Smooth muscle cell (in vitro differentiated cells): Measurements from ENCODE around the gene RAB8B. TPM values are rescaled to one million over a fixed set of nuclear protein-coding genes. Genes with fewer than 3 reads are reported as not detected.

Experiments used
- DNase-seq: peaks from one replicate; lab custom pipeline; 2025; ENCODE audit not compliant: unreplicated experiment; lab: John Stamatoyannopoulos, UW
- H2AFZ ChIP-seq: fragments of 200-600 bp; sonication (generic); 2 replicates; pipeline ENCODE4 v1.6.0; 2016; ENCODE audit warnings: antibody characterized with exemption, low read depth, mild to moderate bottlenecking
- H3F3A ChIP-seq: fragments of 200-600 bp; sonication (generic); 2 replicates; pipeline ENCODE4 v1.6.0; 2017; ENCODE audit warnings: antibody characterized with exemption, low read depth
- H3K27ac ChIP-seq: fragments of 200-600 bp; sonication (generic); 2 replicates; pipeline ENCODE4 v1.5.1; 2016; ENCODE audit warnings: low read depth, mild to moderate bottlenecking
- H3K27me3 ChIP-seq: fragments of 200-600 bp; sonication (generic); 2 replicates; pipeline ENCODE4 v1.6.1; 2016; ENCODE audit warnings: low read depth, mild to moderate bottlenecking
- H3K36me3 ChIP-seq: fragments of 200-600 bp; sonication (generic); 2 replicates; pipeline ENCODE4 v1.5.1; 2016; ENCODE audit warnings: low read depth
- H3K4me1 ChIP-seq: fragments of 200-600 bp; sonication (generic); 2 replicates; pipeline ENCODE4 v1.5.1; 2016; ENCODE audit warnings: low read depth
- H3K4me2 ChIP-seq: fragments of 200-600 bp; sonication (generic); 2 replicates; pipeline ENCODE4 v1.6.0; 2016; ENCODE audit warnings: mild to moderate bottlenecking
- H3K4me3 ChIP-seq: fragments of 200-600 bp; sonication (generic); 2 replicates; pipeline ENCODE4 v1.5.1; 2016; ENCODE audit warnings: mild to moderate bottlenecking
- H3K79me2 ChIP-seq: fragments of 200-600 bp; sonication (generic); 2 replicates; pipeline ENCODE4 v1.6.0; 2016; ENCODE audit warnings: low read depth, mild to moderate bottlenecking
- H3K9ac ChIP-seq: fragments of 200-600 bp; sonication (generic); 2 replicates; pipeline ENCODE4 v1.6.0; 2016; ENCODE audit warnings: low read depth
- H3K9me3 ChIP-seq: fragments of 200-600 bp; sonication (generic); replicated peaks from 2 replicates; pipeline ENCODE4 v1.5.1; 2016; ENCODE audit warnings: low read depth
- H4K20me1 ChIP-seq: fragments of 200-600 bp; sonication (generic); 2 replicates; pipeline ENCODE4 v1.6.0; 2016; ENCODE audit warnings: low read depth
- WGBS: methylation state at CpG from one replicate; pipeline ENCODE4 v1.1.7; 2016; ENCODE audit warnings: low lambda C conversion rate; 5-methylcytosine and 5-hydroxymethylcytosine counted together
- polyA plus RNA-seq: library from polyadenylated mRNA; unstranded; fragments of >200 nt; fragmentation: Nextera tagmentation; extraction: Ambion mirVana; gene quantifications from 2 replicates; pipeline ENCODE4 v1.2.1, GENCODE V29; 2016
- total RNA-seq: library from RNA; depleted of rRNA; stranded (reverse); fragments of >200 nt; gene quantifications from 2 replicates; pipeline ENCODE4 v1.2.3, GENCODE V29; 2014
- TF ChIP-seq, protein P1 (sequence below): fragments of 200-600 bp; sonication (generic); IDR thresholded peaks from 2 replicates; pipeline ENCODE4 v1.5.1; 2017; ENCODE audit warnings: borderline replicate concordance, mild to moderate bottlenecking, antibody characterized with exemption; ENCODE audit not compliant: insufficient read depth, poor library complexity, severe bottlenecking

RAB8B gene
- total and polyA plus RNA-seq, 2 experiments from 2014 or later, result 11.5 to 34.7 TPM

DNA sequence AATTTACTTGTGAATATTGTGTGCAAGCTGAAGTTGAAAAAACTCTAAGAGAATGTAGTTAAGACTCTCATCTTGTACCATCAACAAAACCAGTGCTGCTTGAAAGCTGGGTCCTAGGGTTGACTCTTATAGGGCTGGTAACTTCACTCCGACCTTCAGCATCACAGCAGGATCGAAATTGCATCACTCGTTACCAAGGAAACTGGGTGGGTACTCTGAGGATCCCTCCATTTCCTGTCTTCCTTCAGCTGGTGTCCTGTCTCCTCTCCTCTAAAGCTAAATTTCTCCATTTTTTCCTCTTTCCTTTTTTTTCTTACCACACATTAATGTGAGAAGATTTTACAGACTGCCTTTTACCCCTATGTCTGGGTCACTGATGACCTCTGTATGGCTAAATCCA is 85.0 kb downstream of the RAB8B start:
- H4K20me1 ChIP-seq, result no peaks in the 10 kb centered on the region
- TF ChIP-seq, protein P1, sequence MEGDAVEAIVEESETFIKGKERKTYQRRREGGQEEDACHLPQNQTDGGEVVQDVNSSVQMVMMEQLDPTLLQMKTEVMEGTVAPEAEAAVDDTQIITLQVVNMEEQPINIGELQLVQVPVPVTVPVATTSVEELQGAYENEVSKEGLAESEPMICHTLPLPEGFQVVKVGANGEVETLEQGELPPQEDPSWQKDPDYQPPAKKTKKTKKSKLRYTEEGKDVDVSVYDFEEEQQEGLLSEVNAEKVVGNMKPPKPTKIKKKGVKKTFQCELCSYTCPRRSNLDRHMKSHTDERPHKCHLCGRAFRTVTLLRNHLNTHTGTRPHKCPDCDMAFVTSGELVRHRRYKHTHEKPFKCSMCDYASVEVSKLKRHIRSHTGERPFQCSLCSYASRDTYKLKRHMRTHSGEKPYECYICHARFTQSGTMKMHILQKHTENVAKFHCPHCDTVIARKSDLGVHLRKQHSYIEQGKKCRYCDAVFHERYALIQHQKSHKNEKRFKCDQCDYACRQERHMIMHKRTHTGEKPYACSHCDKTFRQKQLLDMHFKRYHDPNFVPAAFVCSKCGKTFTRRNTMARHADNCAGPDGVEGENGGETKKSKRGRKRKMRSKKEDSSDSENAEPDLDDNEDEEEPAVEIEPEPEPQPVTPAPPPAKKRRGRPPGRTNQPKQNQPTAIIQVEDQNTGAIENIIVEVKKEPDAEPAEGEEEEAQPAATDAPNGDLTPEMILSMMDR, result no peak
- no peaks in the 10 kb centered on the region for H3K27me3 ChIP-seq
- 89% methylated on average over 3 of the region's 3 CpGs for WGBS
- DNase-seq, result no peak
- no peak overlapping the region for H3K4me2 ChIP-seq
- no peak overlapping the region for H3K27ac ChIP-seq
- no peak overlapping the region for H3K9ac ChIP-seq
- H3F3A ChIP-seq, result peaks cover 8% of the 10 kb centered on the region
- no peak overlapping the region for H2AFZ ChIP-seq
- no peak overlapping the region for H3K4me3 ChIP-seq
- no peaks in the 10 kb centered on the region for H3K79me2 ChIP-seq
- H3K9me3 ChIP-seq, result no peaks in the 10 kb centered on the region
- peaks cover 9% of the 10 kb centered on the region for H3K4me1 ChIP-seq
- no peaks in the 10 kb centered on the region for H3K36me3 ChIP-seq

DNA sequence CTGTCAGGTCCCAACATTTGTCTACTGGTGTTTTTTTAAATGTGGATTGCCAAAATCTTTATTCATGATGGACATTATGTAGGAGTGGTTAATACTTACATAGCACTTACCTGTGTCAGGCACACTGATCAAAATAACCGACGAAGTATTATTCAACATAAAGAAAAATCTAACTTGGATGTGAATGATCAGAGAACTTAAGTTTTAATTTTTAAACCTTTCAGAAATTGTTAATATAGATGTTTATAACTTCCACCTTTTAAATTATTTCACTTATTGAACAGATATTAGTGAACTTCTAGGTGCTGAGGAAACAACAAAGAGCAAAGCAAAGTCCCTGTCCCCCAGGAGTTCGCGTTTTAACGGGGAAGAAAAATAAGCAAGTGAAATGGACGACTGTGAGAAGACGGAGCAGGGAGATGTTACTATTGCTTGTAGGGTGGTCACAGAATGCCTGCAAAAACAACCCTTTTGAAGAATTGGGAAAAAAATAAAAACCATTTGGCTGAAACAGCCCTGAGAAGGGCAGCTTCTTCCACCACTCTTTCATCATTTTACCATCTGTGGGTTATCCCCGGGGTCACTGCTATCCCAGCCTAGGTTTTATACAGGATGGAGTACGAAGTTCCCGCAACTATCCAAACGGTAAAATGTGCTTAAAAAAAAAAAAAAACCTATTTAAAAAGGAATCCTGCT is 87.1 kb downstream of the RAB8B start:
- Histone ChIP-seq H3K4me1 (peaks cover 9% of the 10 kb centered on the region), H3K27ac (no peak overlapping the region), H4K20me1 (no peaks in the 10 kb centered on the region), H2AFZ (peak overlapping the region; percentile 78), H3K79me2 (no peaks in the 10 kb centered on the region), H3K9me3 (no peaks in the 10 kb centered on the region), H3K27me3 (no peaks in the 10 kb centered on the region), H3K4me3 (peak overlapping the region; percentile 94), H3F3A (peaks cover 12% of the 10 kb centered on the region), H3K9ac (peak overlapping the region; percentile 59), H3K4me2 (peak overlapping the region; percentile 91), H3K36me3 (no peaks in the 10 kb centered on the region)
- WGBS, result 26% methylated on average over 11 of the region's 11 CpGs
- TF ChIP-seq, protein P1, result no peak
- no peak for DNase-seq

DNA sequence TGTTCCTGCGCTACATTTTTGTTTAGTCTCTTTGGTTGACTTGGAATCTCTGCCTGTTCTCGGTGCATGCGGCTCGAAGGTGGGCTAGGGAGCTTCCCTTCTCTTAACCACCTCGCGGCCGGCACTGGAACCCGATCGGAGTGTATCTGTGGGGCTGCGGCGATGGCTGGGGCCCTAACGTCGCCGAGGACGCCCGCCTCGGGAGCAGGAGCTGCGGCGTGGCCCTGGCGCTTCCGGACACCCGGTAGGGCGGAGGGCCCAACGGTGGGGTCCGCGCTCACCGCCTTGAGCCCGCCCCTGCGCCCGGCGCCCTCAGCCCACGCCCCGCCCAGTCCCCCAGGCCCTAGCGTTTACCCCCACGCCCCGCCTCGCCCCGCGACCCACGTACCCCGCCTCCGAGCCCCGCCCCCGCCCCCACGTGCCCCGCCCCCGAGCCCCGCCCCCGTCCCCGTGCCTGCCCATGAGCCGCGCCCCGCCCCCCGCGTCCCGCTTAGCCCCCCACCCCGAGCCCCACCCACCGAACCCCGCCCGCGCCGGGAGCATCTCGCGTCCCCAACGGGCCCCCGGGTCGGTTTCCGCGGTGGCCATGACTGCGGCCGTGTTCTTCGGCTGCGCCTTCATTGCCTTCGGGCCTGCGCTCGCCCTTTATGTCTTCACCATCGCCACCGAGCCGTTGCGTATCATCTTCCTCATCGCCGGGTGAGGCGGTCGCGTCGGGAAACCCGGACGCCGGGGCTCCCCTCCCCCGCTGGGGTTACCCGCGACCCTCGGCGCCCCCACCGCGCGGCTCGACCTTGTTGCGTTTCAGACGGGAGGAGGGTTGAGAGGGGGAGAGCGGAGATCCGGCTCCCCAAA is 87.9 kb downstream of the RAB8B start, which contains the start of gene APH1B:
TSS of gene APH1B (plus strand) at position 568 of the 855 bp plus-strand sequence. CDS start at position 587, 19 bp downstream.
- DNase-seq, result peak; percentile 65
- no peaks in the 10 kb centered on the region for H3K79me2 ChIP-seq
- no peak within 1 kb of the TSS for H3K27ac ChIP-seq
- H3K4me1 ChIP-seq, result peaks cover 9% of the 10 kb centered on the region
- H4K20me1 ChIP-seq, result no peaks in the 10 kb centered on the region
- no peaks in the 10 kb centered on the region for H3K9me3 ChIP-seq
- H3K36me3 ChIP-seq, result no peaks in the 10 kb centered on the region
- no peaks in the 10 kb centered on the region for H3K27me3 ChIP-seq
- peaks cover 12% of the 10 kb centered on the region for H3F3A ChIP-seq
- peak within 1 kb of the TSS; percentile 94 for H3K4me3 ChIP-seq
- H3K9ac ChIP-seq, result peak within 1 kb of the TSS; percentile 82
- 1% methylated on average over 65 of the region's 102 CpGs for WGBS
- TF ChIP-seq, protein P1, result no peak
- H3K4me2 ChIP-seq, result peak within 1 kb of the TSS; percentile 91
- H2AFZ ChIP-seq, result peak within 1 kb of the TSS; percentile 78
